OCI-LY3 (cell line): ENCODE measurements around the gene CCDC112.

ENCODE experiments used
- CTCF ChIP-seq: fragments of 200-600, 300-600 bp; sonication (generic); IDR thresholded peaks from 2 replicates; pipeline ENCODE4 v1.5.1; 2014; ENCODE audit warnings: antibody characterized with exemption, low read length, low read depth
- EZH2phosphoT487 ChIP-seq: fragments of 200-600 bp; shearing (Covaris generic); IDR thresholded peaks from 2 replicates; pipeline ENCODE4 v1.6.1; 2018; ENCODE audit warnings: antibody characterized with exemption, mixed run types, low read depth

GRCh38 chr5:115320515-115320914 is 24.1 kb upstream of the CCDC112 start:
- TF ChIP-seq CTCF (no peak), EZH2phosphoT487 (no peak)
